T47D (cell line): ENCODE data around the gene OSBPL9.

Experiments
- DNase-seq, 2 experiments: peaks; one replicate each; pipeline versions ENCODE4 v3.0.0 to v3.0.0-alpha.2; 2011 to 2012; ENCODE audit warnings: low read depth in 1 of 2, low spot score in 1 of 2
- JUND ChIP-seq: IDR thresholded peaks from 2 replicates; pipeline ENCODE4 v1.6.1; 2012; ENCODE audit warnings: low read depth
- in situ Hi-C: cut with HindIII; loops from 2 replicates; pipeline ENCODE4 v1.10.0; 2016; ENCODE audit warnings: low sequenced_read_pairs, low pct_unique_long_range_greater_than_20kb

OSBPL9 gene

DNA sequence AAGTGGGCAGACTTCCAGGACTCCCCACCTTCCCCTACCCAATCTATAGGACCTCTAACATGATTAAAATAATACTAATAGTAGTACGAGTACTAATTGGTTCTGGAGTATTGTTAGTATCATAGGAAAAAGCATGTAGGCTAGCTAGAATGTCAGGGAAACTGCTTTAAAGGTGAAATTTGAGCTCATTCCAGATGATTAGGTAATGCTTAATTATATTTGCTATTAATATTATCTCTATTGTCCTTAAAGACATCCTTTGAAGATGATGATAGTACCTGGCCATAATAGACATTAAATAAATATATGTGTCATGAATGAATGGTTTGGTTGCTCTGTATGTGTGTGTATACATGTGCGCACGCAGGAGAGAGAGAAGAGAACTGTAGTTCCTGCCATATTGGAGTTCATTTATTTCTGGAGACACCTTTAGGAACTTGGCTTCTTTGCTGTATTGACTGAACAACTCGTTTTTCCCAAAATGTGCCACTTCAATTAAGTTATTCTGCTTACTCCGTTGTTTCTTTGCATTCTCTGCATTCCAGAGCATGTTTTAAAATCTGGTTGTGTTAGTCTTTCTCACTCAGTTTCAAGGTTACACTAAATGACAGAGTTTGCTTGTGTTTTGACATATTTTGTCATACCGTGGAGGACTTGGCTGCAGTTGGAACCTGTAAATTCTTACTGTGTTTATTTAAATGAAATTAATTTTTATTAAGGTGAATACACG lies 117.1 kb downstream of the OSBPL9 start:
- TF ChIP-seq JUND: no peak
- in situ Hi-C loops: no loop called here

GRCh38 chr1:51734896-51735745 lies 118.2 kb downstream of the OSBPL9 start:
- in situ Hi-C loops: no loop called here
- no peak for DNase-seq
- no peak for TF ChIP-seq JUND

More for the DNA sequence above, 117.1 kb downstream of the OSBPL9 start:
- peak in 1 of 2 experiments; percentile 75 for DNase-seq

DNA sequence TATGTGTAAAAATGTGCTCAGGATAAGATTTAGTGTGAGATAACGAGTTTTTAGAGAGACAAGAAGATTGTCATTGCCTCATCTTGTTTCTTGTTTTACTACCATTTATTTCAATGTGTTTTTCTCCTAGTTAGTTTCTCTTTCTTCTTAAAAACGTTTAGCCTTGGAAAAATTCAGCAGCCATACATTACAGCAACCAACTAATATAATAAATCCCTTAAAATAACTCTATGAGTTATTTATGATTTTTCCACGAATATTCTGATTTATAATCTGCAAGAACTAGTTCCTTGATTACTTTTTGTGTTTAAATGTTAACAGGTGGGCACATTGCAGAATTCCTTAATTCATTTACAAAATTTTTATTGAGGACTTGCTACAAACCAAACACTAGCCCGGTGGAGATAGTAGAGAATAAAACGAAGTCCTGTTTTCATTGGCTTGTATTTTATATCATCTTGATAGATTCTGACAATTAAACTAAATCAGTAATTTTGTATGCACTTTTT lies 118.9 kb downstream of the OSBPL9 start:
- in situ Hi-C loops: no loop called here
- no peak for DNase-seq
- no peak for TF ChIP-seq JUND

- DNase-seq: peak in 1 of 2 experiments; percentile 22
- no peak for TF ChIP-seq JUND
- in situ Hi-C loops: no loop called here
These were observed 119.8 kb downstream of the OSBPL9 start for GRCh38 chr1:51736702-51737101.

GRCh38 chr1:51738681-51739080 lies 121.8 kb downstream of the OSBPL9 start:
- in situ Hi-C loops: no loop called here
- DNase-seq: no peak
- TF ChIP-seq JUND: no peak

DNA sequence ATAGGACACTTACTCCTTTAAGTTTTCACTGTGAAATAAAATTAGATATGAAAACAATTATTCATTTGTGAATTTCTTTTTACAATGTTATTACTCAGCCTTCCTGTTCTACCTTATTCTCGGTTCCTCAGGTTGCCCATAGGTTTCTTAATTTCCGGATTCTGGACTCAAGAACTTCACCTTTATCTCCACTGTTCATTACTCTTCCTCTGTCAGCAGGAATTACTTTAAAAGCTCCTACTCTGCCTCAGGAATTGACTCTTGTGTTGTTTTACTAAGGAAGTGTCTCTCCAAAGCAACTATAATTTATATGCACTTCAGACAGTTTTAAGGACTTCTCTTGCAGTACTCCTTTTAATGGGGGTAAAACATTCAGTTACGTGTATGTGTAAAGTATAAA lies 123.8 kb downstream of the OSBPL9 start:
- DNase-seq: no peak
- in situ Hi-C loops: no loop called here
- TF ChIP-seq JUND: no peak

DNA sequence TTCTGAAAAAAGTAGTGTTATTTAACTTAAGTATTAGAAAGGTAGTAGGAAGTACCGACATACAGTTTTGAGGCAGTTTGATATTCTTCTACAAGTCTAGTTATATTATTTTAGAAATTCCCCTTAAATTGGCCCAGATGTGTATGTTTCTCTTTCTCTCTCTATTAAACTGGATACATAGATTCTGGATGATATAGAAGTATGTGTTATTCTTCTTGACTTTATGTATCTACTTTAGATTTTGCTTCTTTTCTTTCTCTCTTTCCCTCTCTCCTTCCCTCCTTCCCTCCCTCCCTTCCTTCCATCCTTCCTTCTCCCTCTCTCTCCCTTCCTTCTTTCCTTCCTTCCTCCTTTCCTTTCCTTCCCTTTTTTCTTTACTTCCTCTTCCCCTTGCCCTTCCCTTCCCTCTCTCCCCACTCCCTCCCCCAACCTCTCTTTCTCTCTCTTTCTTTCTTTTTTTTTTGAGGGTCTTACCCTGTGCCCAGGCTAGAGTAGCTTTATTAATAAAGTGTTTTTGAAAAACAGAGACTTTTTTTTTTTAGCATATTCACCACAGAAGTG lies 124.3 kb downstream of the OSBPL9 start:
- TF ChIP-seq JUND: no peak
- in situ Hi-C loops: no loop called here
- DNase-seq: no peak

DNA sequence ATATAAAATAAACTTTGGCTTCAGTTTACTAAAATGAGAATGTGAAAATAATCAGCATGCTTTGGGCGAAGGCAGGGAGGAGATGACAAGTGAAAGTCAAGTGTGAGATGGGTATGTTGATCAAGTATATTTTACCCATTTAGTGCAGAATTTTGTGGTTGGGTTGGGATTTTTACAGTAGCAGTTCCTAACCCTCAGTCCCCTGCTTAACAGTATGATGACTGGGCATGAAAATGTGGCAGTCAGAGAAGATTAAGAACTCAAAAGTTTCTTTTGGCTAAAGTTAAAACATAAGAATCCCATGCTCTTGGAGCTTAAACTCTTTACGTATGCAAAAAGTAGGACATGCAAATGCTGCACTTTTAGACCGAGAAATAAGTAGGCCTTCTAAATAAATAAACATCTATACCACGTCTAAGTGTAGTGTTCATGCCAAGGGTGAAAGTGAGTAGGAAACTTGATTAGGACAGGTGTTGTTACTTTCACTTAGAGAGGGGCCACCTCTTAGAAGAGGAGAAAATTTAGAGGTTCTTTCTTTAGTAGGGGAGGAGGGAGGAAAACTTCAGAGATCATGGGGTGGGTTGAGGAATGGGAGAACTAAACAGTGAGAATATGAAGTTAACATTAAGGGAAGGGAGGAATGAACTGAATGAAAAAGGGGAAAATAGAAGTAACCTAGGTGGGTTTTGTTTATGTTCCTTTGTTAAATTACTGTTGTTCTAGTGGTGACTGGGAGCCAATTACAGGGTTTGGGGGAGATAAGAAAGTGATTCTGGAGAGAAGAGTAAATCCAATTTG lies 127.8 kb downstream of the OSBPL9 start:
- no peak for TF ChIP-seq JUND
- DNase-seq: no peak
- in situ Hi-C loops: no loop called here

DNA sequence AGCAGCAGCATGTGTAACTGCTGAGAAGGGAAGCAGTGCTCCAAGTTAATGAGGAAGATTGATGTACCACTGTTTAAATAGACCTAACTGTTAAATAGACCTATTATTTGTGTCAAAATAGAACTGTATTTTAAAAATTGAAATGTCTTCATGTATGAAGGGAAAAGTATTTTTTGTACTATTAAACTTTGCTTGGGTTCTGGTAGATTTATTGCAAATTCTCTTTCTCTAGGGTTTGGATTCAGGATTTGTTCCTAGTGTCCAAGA lies 128.3 kb downstream of the OSBPL9 start:
- in situ Hi-C loops: no loop called here
- DNase-seq: no peak
- TF ChIP-seq JUND: no peak

- TF ChIP-seq JUND: no peak
- in situ Hi-C loops: no loop called here
- DNase-seq: no peak
These were observed 132.3 kb downstream of the OSBPL9 start for GRCh38 chr1:51749151-51749550.

DNA sequence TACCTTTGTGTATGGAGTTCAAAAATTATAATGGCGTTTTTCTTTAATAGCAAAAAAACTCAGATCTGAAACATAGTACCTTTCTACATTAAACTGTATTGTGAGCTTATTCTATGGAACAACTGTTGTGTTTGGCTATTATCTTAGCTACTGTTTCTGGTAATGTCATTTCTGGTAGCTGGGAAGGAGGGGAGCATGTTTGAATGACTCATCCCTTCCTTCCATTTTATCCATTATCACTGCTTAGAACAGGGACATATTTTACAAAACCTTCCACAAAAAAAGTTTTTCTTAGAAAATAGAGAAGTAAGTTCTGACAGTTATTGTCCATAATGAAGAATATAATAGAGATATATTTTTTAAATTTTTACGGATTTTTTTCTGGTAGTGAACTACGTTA lies 133.3 kb downstream of the OSBPL9 start:
- in situ Hi-C loops: no loop called here
- no peak for DNase-seq
- no peak for TF ChIP-seq JUND

DNA sequence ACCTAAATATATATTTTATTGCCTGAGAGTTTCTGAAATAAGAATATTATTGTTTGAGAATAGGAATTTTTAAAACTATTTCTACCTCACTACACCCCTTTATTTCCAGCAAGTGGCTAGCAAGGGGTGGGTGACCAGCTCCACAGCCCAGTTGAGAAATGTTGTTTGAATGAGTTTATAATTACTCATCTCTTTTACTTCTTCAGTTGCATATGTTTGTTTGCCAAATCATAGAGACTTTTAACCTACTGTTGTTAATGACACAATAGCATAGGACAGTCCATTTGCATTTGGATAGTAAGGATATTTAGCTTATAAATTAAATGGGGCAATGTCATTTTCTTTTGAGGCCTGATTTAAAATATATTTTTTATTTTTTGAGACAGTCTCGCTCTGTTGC lies 133.8 kb downstream of the OSBPL9 start:
- TF ChIP-seq JUND: no peak
- in situ Hi-C loops: no loop called here
- no peak for DNase-seq
